Heart left ventricle (tissue), 13 donors: ENCODE data around the gene CACNA1F.

Experiments used
- POLR2A ChIP-seq, 2 donors: fragments of 450-650 bp; IDR thresholded peaks; one replicate each; pipeline ENCODE4 v1.6.1; 2017; ENCODE audit warnings: antibody characterized with exemption in 2 of 2, mild to moderate bottlenecking in 2 of 2, moderate library complexity in 2 of 2
- TF ChIP-seq, protein P1 (sequence below), 12 donors: fragments of 200-600 bp; sonication (generic) in 4 of 12; IDR thresholded peaks; one replicate each; pipeline versions ENCODE4 v1.5.0 to v1.8.0; 2018 to 2022; ENCODE audit warnings: antibody characterized with exemption in 12 of 12, mild to moderate bottlenecking in 5 of 12
- donor health status: ischemic (EF 13 %, LVEDD 7.1; RV severe dilation, severe dysfunction).
- donor health status: DM: no; HTN: yes; CAD: no.
- donor health status: DM: no; HTN: no; CAD: no.
- donor health status: ischemic (EF 25% LVEDD 6.9; RV normal size, moderate dysfunction).
- donor health status: ischemic (EF 25% LVEDD 5.7; RV mildly dilated, moderate dysfunction).
- donor health status: ischemic (EF 35%, LVEDD 5.7; RV mildly dilated, moderate dysfunction).
- donor health status: nonischemic (EF 11% LVEDD 7.7; RV severe dilation, severe dysfunction).
- donor health status: DM: yes; HTN: yes; CAD: no.
- donor health status: PGD.
- donor health status: ischemic (EF 29% LVEDD 5.4; RV normal size, mild dysfunction).
- donor health status: nonischemic (EF 23%, LVEDD 6.1; RV moderate dilation, normal function).

DNA sequence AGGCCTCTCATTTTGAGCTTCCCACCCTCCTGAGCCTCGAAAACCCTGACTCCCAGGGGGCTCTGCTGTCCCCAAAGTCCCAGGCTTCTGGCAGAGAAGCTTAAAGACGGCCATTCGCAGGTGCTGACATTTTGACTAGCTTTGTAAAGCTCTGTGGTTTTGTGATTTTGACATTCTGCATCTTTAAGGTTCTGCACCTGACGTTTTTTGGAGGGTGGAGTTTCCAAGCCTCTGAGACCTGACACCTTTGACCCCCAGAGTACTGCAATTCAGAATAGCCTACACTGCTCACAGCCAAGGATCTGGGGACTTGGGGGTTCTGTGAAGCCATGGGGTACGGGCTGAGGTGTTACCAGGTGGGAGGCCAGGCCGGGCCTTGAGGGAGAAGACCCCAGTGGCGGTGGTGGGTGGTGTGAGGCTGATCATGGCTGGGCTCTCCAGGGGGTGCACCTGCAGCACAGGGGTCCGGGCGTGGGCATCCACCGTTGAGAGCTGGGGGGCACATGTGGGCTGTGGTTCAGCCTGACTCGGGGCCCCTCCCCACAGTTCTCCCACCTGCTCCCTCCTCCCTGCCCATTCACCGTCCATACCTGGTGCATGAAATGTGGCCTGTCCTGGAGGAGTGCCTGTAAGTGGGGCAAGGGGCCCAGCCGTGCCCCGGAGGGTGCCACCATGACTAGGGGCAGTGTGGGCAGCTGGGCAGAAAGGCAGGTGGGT is 24.1 kb upstream of the CACNA1F start:
- TF ChIP-seq, protein P1, sequence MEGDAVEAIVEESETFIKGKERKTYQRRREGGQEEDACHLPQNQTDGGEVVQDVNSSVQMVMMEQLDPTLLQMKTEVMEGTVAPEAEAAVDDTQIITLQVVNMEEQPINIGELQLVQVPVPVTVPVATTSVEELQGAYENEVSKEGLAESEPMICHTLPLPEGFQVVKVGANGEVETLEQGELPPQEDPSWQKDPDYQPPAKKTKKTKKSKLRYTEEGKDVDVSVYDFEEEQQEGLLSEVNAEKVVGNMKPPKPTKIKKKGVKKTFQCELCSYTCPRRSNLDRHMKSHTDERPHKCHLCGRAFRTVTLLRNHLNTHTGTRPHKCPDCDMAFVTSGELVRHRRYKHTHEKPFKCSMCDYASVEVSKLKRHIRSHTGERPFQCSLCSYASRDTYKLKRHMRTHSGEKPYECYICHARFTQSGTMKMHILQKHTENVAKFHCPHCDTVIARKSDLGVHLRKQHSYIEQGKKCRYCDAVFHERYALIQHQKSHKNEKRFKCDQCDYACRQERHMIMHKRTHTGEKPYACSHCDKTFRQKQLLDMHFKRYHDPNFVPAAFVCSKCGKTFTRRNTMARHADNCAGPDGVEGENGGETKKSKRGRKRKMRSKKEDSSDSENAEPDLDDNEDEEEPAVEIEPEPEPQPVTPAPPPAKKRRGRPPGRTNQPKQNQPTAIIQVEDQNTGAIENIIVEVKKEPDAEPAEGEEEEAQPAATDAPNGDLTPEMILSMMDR (IDR thresholded peaks at IDR 0.05), result no peak
- TF ChIP-seq POLR2A (IDR thresholded peaks at IDR 0.05), result no peak
